ENCODE data around the gene MUSTN1.

DNA sequence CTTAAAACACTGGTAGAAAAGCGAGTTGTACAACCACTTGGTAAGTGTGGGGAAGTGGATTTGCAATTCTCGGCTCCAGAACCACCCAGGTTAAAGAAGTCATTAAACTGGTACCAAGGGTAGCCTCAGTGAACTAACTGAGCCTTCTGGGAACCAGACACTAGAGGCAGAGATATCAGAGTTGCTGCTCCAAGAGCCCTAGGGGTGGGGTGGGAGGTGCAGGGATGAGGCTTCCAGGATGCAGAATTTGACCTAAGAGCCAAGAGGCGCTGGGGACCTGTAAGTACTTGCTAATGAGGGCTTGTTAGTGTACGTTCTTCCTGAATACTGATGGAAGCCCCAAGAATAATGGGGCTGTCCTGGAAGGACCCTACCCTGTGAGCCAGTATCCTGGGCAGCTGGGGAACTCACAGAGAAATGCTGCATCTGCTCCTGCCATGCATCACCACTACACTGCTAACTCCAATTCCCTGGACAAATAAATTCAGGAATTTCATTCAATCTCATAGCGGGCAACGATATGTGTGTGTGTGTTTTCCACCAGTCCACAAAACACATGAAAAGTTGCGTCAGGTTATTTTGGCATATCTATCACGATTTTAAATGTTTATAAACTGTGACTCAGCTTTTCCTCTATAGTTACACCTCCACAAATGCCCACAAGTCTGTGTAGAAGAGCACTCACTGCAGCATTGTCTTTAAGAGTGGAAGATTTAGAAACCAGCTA lies 38.8 kb upstream of the MUSTN1 start:
- TF ChIP-seq HOXA7 (CRISPR knock-in tag; IDR thresholded peaks at IDR 0.05) (no peak), ESRRA (IDR thresholded peaks at IDR 0.05; ENCODE audit: borderline replicate concordance, low read length) (no peak), PBX3 (IDR thresholded peaks at IDR 0.05) (no peak), MAX (IDR thresholded peaks at IDR 0.05) (no peak), POLR2AphosphoS2 (conservative IDR thresholded peaks at IDR 0.05; ENCODE audit: low read length) (no peak)
